Naive thymus-derived CD8-positive, alpha-beta T cell (primary cell): ENCODE results near the gene DCAF6. TPM values are rescaled to one million over a fixed set of nuclear protein-coding genes. Genes with fewer than 3 reads are reported as not detected.

Source experiments
- ATAC-seq, 2 donors: fragments of 150-1000 bp; cut with Tn5 transposase in 1 of 2; sonication (Bioruptor Pico), chemical (Tn5 transposase) in 1 of 2; 1 replicate in 1 of 2; 2 replicates in 1 of 2; pipeline ENCODE4 v1.10.0; 2021; ENCODE audit warnings: mild to moderate bottlenecking in 2 of 2, moderate library complexity in 2 of 2
- POLR2A ChIA-PET: fragments of 350-600 bp; sonication (Branson Sonifier 250); formaldehyde crosslinking; loops from one replicate; lab custom pipeline; 2021; ENCODE audit warnings: antibody characterized with exemption; lab: Charles Lee
- DNase-seq, 10 donors: peaks; one replicate each; pipeline versions ENCODE4 v3.0.0 to v3.0.0-alpha.2; 2020 to 2022
- H3K27ac Mint-ChIP-seq, 10 donors: one replicate each; pipeline ENCODE4 v1.8.0; 2020 to 2022; ENCODE audit warnings: mild to moderate bottlenecking in 10 of 10, mixed read lengths in 10 of 10, moderate library complexity in 4 of 10, inconsistent platforms in 1 of 10
- H3K27me3 Mint-ChIP-seq, 5 donors: one replicate each; pipeline ENCODE4 v1.8.0; 2021 to 2022; ENCODE audit warnings: mixed read lengths in 5 of 5
- H3K36me3 Mint-ChIP-seq, 3 donors: one replicate each; pipeline ENCODE4 v1.8.0; 2020 to 2022; ENCODE audit warnings: mixed read lengths in 3 of 3, mild to moderate bottlenecking in 2 of 3, inconsistent platforms in 1 of 3
- H3K4me1 Mint-ChIP-seq, 4 donors: one replicate each; pipeline ENCODE4 v1.8.0; 2021 to 2022; ENCODE audit warnings: mixed read lengths in 4 of 4
- H3K4me3 Mint-ChIP-seq, 10 donors: one replicate each; pipeline ENCODE4 v1.8.0; 2020 to 2022; ENCODE audit warnings: mild to moderate bottlenecking in 10 of 10, mixed read lengths in 10 of 10, moderate library complexity in 6 of 10, inconsistent platforms in 1 of 10
- H3K9me3 Mint-ChIP-seq, 9 donors: one replicate each; pipeline ENCODE4 v1.8.0; 2020 to 2022; ENCODE audit warnings: mixed read lengths in 9 of 9, mild to moderate bottlenecking in 3 of 9, inconsistent platforms in 1 of 9, moderate library complexity in 1 of 9
- polyA plus RNA-seq, 3 donors: library from polyadenylated mRNA; unstranded; fragments of 300-500 nt; fragmentation: Illumina TruSeq; gene quantifications; one replicate each; pipeline ENCODE4 v1.2.3, GENCODE V29; 2021
- total RNA-seq, 8 experiments: library from RNA in 2 of 8; stranded (reverse) in 2 of 8; gene quantifications; one replicate each; pipeline ENCODE4 v1.2.3 and lab custom pipeline; 2021 to 2026

Gene DCAF6
- total and polyA plus RNA-seq, 5 experiments from 2014 or later, result 5.7 to 30.1 (median 10.0) TPM

DNA sequence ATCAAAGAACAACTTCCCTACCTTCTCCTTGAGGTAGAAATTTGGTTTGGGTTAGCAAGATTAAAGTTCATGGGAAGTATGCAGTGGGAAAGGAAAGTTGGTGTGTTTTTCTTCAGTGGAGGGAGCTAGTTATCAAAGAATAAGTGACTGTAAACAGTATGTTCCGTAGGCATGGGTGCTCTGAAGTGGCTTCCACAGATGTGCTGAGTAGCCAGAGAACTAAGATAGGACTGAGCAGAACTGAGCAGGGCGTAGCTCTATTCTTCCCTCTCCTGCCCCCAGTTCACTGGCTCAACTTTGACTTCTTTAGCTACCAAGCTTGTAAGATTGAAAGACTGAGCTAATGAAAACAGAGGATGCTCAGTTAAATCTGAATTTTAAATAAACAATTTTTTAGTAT lies 26.0 kb upstream of the DCAF6 start:
- H3K4me1 Mint-ChIP-seq, result no peaks in the 10 kb centered on the region
- DNase-seq, result no peak
- peaks cover 0 to 2% (median 0%) of the 10 kb centered on the region in 5 donors for H3K27me3 Mint-ChIP-seq
- POLR2A ChIA-PET, result no interaction called here
- no peak overlapping the region for H3K27ac Mint-ChIP-seq
- ATAC-seq, result peak in 1 of 2 donors; percentile 33
- H3K36me3 Mint-ChIP-seq, result peaks cover 2 to 10% (median 6%) of the 10 kb centered on the region in 3 donors
- H3K9me3 Mint-ChIP-seq, result peaks cover 0 to 26% (median 9%) of the 10 kb centered on the region in 9 donors
- H3K4me3 Mint-ChIP-seq, result no peak overlapping the region

DNA sequence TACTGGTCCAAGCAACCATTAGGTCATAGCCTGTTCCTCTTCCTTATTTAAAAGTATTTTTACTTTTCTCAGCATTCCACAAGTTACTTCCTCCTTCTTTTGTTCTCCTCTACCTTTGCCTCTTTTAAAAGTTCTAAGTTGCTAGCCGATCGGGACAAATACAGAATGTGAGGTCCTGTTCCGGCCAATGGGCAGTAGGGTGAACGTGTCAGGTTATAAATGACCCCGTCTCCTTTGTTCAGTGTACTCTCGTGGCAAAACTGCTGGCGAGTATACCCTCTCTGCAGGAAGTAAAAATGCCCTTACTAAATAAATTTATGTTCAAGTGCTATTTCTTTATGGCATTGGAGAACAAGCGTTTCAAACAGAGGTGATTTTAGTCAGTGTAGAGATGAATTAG lies 25.1 kb upstream of the DCAF6 start:
- peaks cover 0 to 26% (median 9%) of the 10 kb centered on the region in 9 donors for H3K9me3 Mint-ChIP-seq
- no peak overlapping the region for H3K27ac Mint-ChIP-seq
- ATAC-seq (no peak), DNase-seq (no peak)
- H3K4me1 Mint-ChIP-seq, result peaks cover 0 to 1% (median 0%) of the 10 kb centered on the region in 4 donors
- peaks cover 0 to 2% (median 0%) of the 10 kb centered on the region in 5 donors for H3K27me3 Mint-ChIP-seq
- H3K36me3 Mint-ChIP-seq, result peaks cover 2 to 14% (median 10%) of the 10 kb centered on the region in 3 donors
- no peak overlapping the region for H3K4me3 Mint-ChIP-seq
- POLR2A ChIA-PET, result no interaction called here

DNA sequence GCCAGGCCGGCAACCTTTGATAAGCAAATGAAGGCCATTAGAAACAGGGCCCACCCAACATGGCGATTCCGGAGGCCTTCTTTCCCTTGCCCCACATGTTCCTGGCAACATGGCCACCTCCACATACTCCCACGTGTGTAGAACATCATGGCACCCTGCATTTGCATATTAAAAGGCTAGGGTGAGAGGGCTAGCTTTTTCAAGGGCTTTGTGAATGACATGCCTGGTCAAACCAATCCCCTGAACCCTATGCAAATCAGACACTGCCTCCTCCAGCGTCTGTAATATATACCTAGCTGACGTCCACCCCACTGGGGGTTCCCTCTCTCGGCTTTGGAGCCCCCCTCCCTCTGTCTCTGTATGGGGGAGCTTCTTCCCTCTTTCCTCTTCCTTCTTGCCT lies 24.2 kb upstream of the DCAF6 start:
- POLR2A ChIA-PET, result no interaction called here
- Mint-ChIP-seq H3K27ac (no peak overlapping the region), H3K4me3 (no peak overlapping the region), H3K4me1 (peaks cover 0 to 1% (median 0%) of the 10 kb centered on the region in 4 donors), H3K27me3 (no peaks in the 10 kb centered on the region), H3K9me3 (peaks cover 0 to 26% (median 9%) of the 10 kb centered on the region in 9 donors), H3K36me3 (peaks cover 8 to 21% (median 10%) of the 10 kb centered on the region in 3 donors)
- DNase-seq (no peak), ATAC-seq (no peak)

DNA sequence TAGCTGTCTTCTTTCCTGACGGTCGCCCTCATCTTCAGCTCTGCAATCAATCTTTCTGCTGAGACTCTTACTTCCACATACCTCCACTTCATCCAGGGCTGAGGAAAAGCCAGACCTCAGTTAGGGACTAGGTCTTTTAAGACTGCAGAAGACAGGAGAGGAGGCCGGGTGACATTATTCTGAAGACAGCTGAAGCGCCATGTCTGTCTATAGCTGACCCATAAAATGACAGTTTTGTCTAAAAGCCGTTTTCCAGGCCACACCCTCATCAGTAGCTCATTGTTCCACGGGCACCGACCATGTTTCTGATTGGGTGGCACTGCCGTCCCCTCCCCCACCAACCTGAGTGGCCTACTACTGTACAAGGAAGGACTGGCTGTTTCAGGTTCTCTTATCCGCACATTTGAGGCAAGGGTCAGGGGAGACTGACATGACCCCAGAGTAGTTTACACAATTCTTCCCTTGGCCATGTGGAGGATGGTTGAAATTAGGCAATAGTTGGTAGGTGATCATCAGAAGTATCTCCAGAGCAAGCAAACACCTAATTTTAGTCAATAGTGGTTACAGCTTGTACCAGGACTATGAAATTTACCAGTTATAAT lies 22.5 kb upstream of the DCAF6 start, which contains the start of gene ADCY10:
ADCY10 (minus strand) TSS at position 240 of the 602 bp plus-strand sequence. CDS start 8,994 bp downstream, outside the sequence.
- peaks cover 0 to 14% (median 8%) of the 10 kb centered on the region in 9 donors for H3K9me3 Mint-ChIP-seq
- DNase-seq (no peak), ATAC-seq (peak in 1 of 2 donors; percentile 21)
- no peaks in the 10 kb centered on the region for H3K27me3 Mint-ChIP-seq
- POLR2A ChIA-PET, result no interaction called here
- H3K4me3 Mint-ChIP-seq, result no peak within 1 kb of the TSS
- H3K4me1 Mint-ChIP-seq, result peaks cover 0 to 1% (median 0%) of the 10 kb centered on the region in 4 donors
- peaks cover 10 to 36% (median 11%) of the 10 kb centered on the region in 3 donors for H3K36me3 Mint-ChIP-seq
- peak within 1 kb of the TSS in 1 of 10 donors; percentile 32 for H3K27ac Mint-ChIP-seq

DNA sequence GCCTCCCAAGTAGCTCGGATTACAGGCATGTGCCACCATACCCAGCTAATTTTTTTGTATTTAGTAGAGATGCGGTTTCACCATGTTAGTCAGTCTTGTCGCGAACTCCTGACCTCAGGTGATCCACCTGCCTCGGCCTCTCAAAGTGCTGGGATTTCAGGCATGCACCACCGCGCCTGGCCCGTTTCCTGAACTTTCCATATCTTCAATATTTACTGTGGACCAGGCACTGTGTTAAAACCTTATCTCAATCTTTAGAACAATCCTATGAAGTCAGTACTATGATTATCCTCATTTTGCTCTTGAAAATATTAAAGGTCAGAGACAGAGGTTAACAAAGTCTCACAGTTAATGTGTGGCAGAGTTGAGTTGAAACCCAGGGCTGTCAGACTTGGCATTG lies 20.9 kb upstream of the DCAF6 start:
- peaks cover 0 to 48% (median 9%) of the 10 kb centered on the region in 3 donors for H3K36me3 Mint-ChIP-seq
- POLR2A ChIA-PET, result no interaction called here
- no peak for DNase-seq
- no peak for ATAC-seq
- H3K27ac Mint-ChIP-seq, result peak overlapping the region in 2 of 10 donors; percentile 42 to 48
- no peak overlapping the region for H3K4me3 Mint-ChIP-seq
- peaks cover 0 to 1% (median 0%) of the 10 kb centered on the region in 4 donors for H3K4me1 Mint-ChIP-seq
- H3K27me3 Mint-ChIP-seq, result no peaks in the 10 kb centered on the region
- peaks cover 0 to under 1% (median 0%) of the 10 kb centered on the region in 9 donors for H3K9me3 Mint-ChIP-seq

DNA sequence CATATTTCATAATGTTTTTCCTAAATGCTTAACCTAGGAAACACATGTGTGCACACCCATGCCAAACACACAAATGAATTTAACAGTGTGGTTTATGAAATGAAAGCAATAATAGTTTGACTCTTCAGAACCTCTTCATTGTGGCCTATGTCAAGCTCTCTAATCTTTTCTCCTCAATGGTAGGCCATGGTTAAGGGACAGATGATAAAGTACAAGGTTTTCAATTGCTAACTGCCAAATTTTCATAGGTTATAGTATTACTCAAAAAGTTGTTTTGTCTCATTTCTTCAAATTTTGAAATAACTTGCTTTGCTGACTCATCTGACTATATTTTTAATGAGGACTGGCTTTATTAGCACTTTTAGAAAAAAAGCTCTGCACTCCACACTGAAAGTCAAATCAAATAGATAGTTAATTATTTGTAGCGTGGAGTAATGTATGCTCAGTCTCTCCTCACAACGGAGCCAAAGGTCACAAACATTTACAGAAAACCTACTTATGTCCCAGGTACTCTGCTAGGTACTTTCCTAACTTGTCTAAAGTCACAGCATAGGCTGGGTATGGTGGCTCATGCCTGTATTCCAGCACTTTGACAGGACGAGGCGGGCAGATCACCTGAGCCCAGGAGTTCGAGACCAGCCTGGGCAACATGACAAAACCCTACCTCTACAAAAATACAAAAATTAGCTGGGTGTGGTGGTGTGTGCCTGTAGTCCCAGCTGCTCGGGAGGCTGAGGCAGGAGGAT lies 19.5 kb upstream of the DCAF6 start:
- DNase-seq (no peak), ATAC-seq (no peak)
- peak overlapping the region in 1 of 10 donors; percentile 43 for H3K27ac Mint-ChIP-seq
- POLR2A ChIA-PET, result interaction anchor here (1.3 kb wide), 1 partner anchor 20 kb away, joined by 3 read pairs; the partner anchor contains the start of genes DCAF6 and MPC2
- H3K4me3 Mint-ChIP-seq, result no peak overlapping the region
- H3K9me3 Mint-ChIP-seq, result no peaks in the 10 kb centered on the region
- H3K36me3 Mint-ChIP-seq, result peaks cover 0 to 48% (median 9%) of the 10 kb centered on the region in 3 donors
- H3K4me1 Mint-ChIP-seq, result peaks cover 0 to 2% (median under 1%) of the 10 kb centered on the region in 4 donors
- H3K27me3 Mint-ChIP-seq, result no peaks in the 10 kb centered on the region

DNA sequence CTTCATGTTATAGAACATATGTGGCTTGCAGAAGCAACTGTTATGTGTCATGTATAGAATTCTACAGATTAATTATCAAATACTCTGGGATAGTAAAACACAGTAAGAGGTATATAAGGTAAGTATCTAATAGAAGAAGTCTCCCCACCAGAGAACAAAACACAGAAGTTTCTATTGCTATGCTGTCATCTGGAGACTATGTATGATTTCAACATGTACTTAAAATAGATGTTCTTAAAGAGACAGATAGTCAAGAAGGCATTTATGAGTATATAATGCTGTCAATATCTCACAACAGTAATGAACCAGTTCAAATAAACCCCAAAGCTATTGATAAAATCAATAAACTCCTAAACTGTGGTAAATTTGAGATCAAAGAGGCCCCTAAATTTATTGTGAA lies 14.5 kb upstream of the DCAF6 start:
- no peaks in the 10 kb centered on the region for H3K9me3 Mint-ChIP-seq
- DNase-seq, result no peak
- no peaks in the 10 kb centered on the region for H3K27me3 Mint-ChIP-seq
- POLR2A ChIA-PET, result no interaction called here
- no peak overlapping the region for H3K4me3 Mint-ChIP-seq
- peaks cover 0 to 46% (median 10%) of the 10 kb centered on the region in 3 donors for H3K36me3 Mint-ChIP-seq
- H3K4me1 Mint-ChIP-seq, result peaks cover 4 to 15% (median 7%) of the 10 kb centered on the region in 4 donors
- ATAC-seq, result no peak
- H3K27ac Mint-ChIP-seq, result no peak overlapping the region

DNA sequence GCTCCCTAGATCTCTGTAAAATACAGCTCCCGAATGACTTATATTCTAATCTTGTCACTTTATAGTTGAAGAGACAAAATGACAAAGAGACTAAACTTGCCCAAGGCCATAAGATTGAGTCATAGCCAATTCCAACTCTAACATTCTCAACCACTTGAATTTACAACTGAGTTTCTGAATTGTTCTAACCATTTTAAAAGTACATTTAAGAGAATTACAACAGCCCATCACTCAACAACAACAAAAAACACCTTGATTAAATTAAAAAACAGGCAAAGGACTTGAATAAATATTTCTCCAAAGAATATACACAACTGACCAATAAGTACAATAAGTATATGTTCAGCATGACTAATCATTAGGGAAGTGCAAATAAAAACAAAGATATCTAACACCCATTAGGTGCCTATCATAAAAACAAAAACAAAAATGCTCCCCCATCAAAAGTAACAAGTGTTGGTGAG lies 13.8 kb upstream of the DCAF6 start:
- Mint-ChIP-seq H3K9me3 (no peaks in the 10 kb centered on the region), H3K27ac (no peak overlapping the region), H3K4me3 (no peak overlapping the region), H3K36me3 (peaks cover 0 to 40% (median 8%) of the 10 kb centered on the region in 3 donors), H3K4me1 (peaks cover 8 to 20% (median 12%) of the 10 kb centered on the region in 4 donors), H3K27me3 (no peaks in the 10 kb centered on the region)
- POLR2A ChIA-PET, result no interaction called here
- DNase-seq (no peak), ATAC-seq (no peak)

DNA sequence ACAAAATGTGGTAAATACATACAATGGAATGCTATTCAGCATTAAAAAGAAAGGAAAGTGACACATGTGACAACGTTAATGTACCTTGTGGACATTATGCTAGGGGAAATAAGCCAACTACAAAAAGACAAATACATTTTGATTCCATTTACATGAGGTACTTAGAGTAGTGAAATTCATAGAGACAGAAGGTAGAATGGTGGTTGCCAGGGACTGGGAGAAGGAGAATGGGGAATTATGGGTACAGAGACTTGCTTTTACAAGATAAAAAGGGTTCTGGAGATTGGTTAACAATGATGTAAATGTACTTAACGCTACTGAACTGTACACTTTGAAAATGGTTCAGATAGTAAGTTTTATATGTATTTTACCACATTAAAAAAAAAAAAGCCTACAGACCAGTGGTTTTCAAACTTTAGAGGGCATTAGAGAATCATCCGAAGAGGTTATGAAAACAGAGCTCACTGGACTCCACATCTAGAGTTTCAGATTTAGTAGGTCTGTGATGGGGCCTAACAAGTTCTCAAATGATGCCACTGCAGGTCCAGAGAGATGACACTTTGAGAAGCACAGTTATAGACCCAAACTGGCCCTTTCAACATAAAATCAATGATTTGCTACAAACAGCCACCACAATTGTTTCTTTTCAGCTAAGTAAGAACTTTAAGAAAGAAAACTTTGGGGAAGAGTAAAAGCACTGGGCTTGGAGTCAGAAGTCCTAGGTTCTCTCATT lies 13.0 kb upstream of the DCAF6 start:
- Mint-ChIP-seq H3K27me3 (no peaks in the 10 kb centered on the region), H3K4me3 (no peak overlapping the region), H3K27ac (no peak overlapping the region), H3K9me3 (no peaks in the 10 kb centered on the region), H3K4me1 (peaks cover 8 to 21% (median 12%) of the 10 kb centered on the region in 4 donors), H3K36me3 (peaks cover 0 to 31% (median 5%) of the 10 kb centered on the region in 3 donors)
- DNase-seq (no peak), ATAC-seq (no peak)
- POLR2A ChIA-PET, result interaction anchor here (1.2 kb wide), 1 partner anchor 12 kb away, joined by 4 read pairs; no protein-coding TSS in a partner anchor

DNA sequence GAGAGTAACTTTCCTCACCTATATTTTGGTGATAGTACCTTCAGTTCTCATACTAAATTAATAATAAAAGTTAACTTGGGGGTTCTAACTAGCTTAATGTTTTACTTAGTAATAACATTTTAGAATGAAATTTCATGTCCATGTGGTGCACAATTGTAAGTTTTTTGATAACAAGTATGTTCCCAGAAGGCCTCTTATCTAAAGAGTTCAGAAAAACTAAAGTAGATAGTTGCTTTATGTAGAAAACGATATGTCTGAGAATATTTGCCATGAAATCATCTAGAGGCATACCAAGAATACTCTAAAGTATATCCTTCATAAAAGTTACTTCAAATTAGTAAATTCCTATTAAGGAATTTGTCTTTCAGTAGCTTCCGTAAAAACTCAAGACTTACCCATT lies 12.4 kb upstream of the DCAF6 start:
- DNase-seq (no peak), ATAC-seq (no peak)
- Mint-ChIP-seq H3K27ac (no peak overlapping the region), H3K4me1 (peaks cover 8 to 21% (median 12%) of the 10 kb centered on the region in 4 donors), H3K27me3 (no peaks in the 10 kb centered on the region), H3K9me3 (no peaks in the 10 kb centered on the region), H3K36me3 (peaks cover 0 to 28% (median 5%) of the 10 kb centered on the region in 3 donors), H3K4me3 (no peak overlapping the region)
- POLR2A ChIA-PET, result interaction anchor here (1.2 kb wide), 1 partner anchor 12 kb away, joined by 4 read pairs; no protein-coding TSS in a partner anchor

DNA sequence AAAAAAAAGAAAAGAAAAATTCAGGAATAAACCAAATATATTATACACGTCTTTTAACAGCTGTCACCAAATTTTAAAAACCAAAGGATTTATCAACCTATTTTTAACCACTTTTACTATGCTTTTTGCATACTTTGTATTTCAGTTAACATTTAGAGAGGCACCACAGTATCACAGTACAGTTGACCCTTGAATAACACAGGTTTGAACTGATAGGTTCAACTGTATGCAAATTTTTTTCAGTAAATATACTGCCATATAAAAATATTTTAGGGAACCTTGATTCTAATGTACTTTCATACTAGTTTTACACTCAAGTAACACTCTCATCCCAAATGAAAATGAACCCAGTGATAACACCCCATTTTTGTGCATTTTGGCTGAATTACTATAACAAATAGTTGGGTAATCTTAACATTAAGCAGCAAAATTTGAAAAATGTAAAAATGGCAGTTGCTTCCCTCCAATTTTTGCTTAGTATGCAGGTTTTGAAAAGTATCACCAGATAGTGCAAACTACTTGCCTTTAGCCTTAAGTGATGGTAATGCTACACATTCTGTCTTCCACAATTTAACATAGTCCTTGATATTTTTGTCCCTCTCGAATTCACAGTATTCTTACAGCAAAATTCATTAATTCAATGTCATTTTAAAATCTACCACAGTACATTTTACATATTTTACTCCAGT lies 11.8 kb upstream of the DCAF6 start:
- H3K36me3 Mint-ChIP-seq, result peaks cover 0 to 26% (median 5%) of the 10 kb centered on the region in 3 donors
- H3K9me3 Mint-ChIP-seq, result no peaks in the 10 kb centered on the region
- POLR2A ChIA-PET, result interaction anchor here (0.5 to 1.2 kb wide), 2 partner anchors 11 to 28 kb away, joined by 3 to 4 read pairs; no protein-coding TSS in a partner anchor
- ATAC-seq (no peak), DNase-seq (no peak)
- no peak overlapping the region for H3K4me3 Mint-ChIP-seq
- no peaks in the 10 kb centered on the region for H3K27me3 Mint-ChIP-seq
- no peak overlapping the region for H3K27ac Mint-ChIP-seq
- H3K4me1 Mint-ChIP-seq, result peaks cover 8 to 23% (median 12%) of the 10 kb centered on the region in 4 donors
